IMR-90 (cell line): ENCODE results near the gene ERC2. TPM values are rescaled to one million over a fixed set of nuclear protein-coding genes. Genes with fewer than 3 reads are reported as not detected.

Experiments used
- ATAC-seq: fragments of 200-7000 bp; cut with Tn5 transposase; 2 replicates; pipeline ENCODE4 v1.9.1; 2020; ENCODE audit warnings: low read depth, mild to moderate bottlenecking, moderate library complexity
- BruUV-seq: library from RNA; stranded (reverse); fragments of 400-500 nt; replicated peaks from 2 replicates; lab custom pipeline; 2021; lab: Mats Ljungman, UMichigan
- CTCF ChIA-PET: fragments of 300-600 bp; formaldehyde crosslinking; extraction: SDS; loops from one replicate; lab custom pipeline; 2021; ENCODE audit warnings: antibody characterized with exemption; lab: Yijun Ruan, JAX
- POLR2A ChIA-PET: fragments of 300-600 bp; sonication (Branson Sonifier 250); formaldehyde crosslinking; loops from one replicate; lab custom pipeline; 2022; ENCODE audit warnings: antibody characterized with exemption; ENCODE audit not compliant: unreplicated experiment; lab: Charles Lee
- DNase-seq: peaks from one replicate; pipeline ENCODE4 v3.0.0; 2013
- H2AFZ ChIP-seq: replicated peaks from 2 replicates; pipeline ENCODE3; 2013; ENCODE audit warnings: low read length, mild to moderate bottlenecking; ENCODE audit not compliant: poor library complexity
- H2AK5ac ChIP-seq: 2 replicates; pipeline ENCODE4 v1.6.1; 2013; ENCODE audit warnings: low read depth, low read length, inconsistent platforms
- H2AK9ac ChIP-seq: replicated peaks from 2 replicates; pipeline ENCODE3; 2013; ENCODE audit warnings: mild to moderate bottlenecking, low read depth, low read length, moderate library complexity; ENCODE audit not compliant: poor library complexity
- H2BK120ac ChIP-seq: 2 replicates; pipeline ENCODE4 v1.6.1; 2013; ENCODE audit warnings: low read depth, low read length, inconsistent platforms
- H2BK15ac ChIP-seq: 3 replicates; pipeline ENCODE4 v1.6.1; 2013; ENCODE audit warnings: low read depth, low read length, inconsistent platforms
- H2BK20ac ChIP-seq: 2 replicates; pipeline ENCODE4 v1.6.1; 2013; ENCODE audit warnings: low read depth, mild to moderate bottlenecking, inconsistent platforms, low read length, moderate library complexity
- H2BK5ac ChIP-seq: 2 replicates; pipeline ENCODE4 v1.6.1; 2013; ENCODE audit warnings: mild to moderate bottlenecking, low read depth, low read length, inconsistent platforms; ENCODE audit not compliant: poor library complexity, severe bottlenecking
- H3K14ac ChIP-seq: replicated peaks from 2 replicates; pipeline ENCODE4 v1.6.1; 2013; ENCODE audit warnings: low read depth, low read length, inconsistent platforms
- H3K18ac ChIP-seq: 2 replicates; pipeline ENCODE4 v1.6.1; 2013; ENCODE audit warnings: low read depth, low read length, control low read depth
- H3K23ac ChIP-seq: 2 replicates; pipeline ENCODE4 v1.6.1; 2013; ENCODE audit warnings: low read depth, low read length, inconsistent platforms
- H3K27ac ChIP-seq: 2 replicates; pipeline ENCODE4 v1.5.1; 2013; ENCODE audit warnings: mild to moderate bottlenecking, control low read depth, low read length; ENCODE audit not compliant: insufficient read depth
- H3K27me3 ChIP-seq: 2 replicates; pipeline ENCODE4 v1.6.1; 2013; ENCODE audit warnings: low read length; ENCODE audit not compliant: control insufficient read depth, insufficient read depth
- H3K36me3 ChIP-seq: 2 replicates; pipeline ENCODE4 v1.6.1; 2013; ENCODE audit warnings: low read length, mixed read lengths; ENCODE audit not compliant: control insufficient read depth, insufficient read depth
- H3K4ac ChIP-seq: 2 replicates; pipeline ENCODE4 v1.6.1; 2013; ENCODE audit warnings: low read depth, low read length, inconsistent platforms
- H3K4me1 ChIP-seq: 2 replicates; pipeline ENCODE4 v1.6.1; 2013; ENCODE audit warnings: low read length, mixed read lengths; ENCODE audit not compliant: control insufficient read depth, insufficient read depth
- H3K4me2 ChIP-seq: 2 replicates; pipeline ENCODE4 v1.6.1; 2013; ENCODE audit warnings: low read depth, mild to moderate bottlenecking, control low read depth, low read length, moderate library complexity
- H3K4me3 ChIP-seq: 2 replicates; pipeline ENCODE4 v1.5.1; 2013; ENCODE audit warnings: low read depth, mild to moderate bottlenecking, control low read depth, low read length, moderate library complexity; ENCODE audit not compliant: insufficient read depth
- H3K56ac ChIP-seq: 2 replicates; pipeline ENCODE4 v1.6.1; 2013; ENCODE audit warnings: low read length, inconsistent platforms; ENCODE audit not compliant: insufficient read depth; ENCODE audit errors: extremely low read depth
- H3K79me1 ChIP-seq, 2 experiments: 2 replicates each; pipeline ENCODE4 v1.6.1; 2013; ENCODE audit warnings: low read length in 2 of 2, inconsistent platforms in 1 of 2, low read depth in 1 of 2
- H3K9ac ChIP-seq: 2 replicates; pipeline ENCODE4 v1.6.1; 2013; ENCODE audit warnings: low read depth, low read length, control low read depth
- H3K9me1 ChIP-seq: 2 replicates; pipeline ENCODE4 v1.6.1; 2013; ENCODE audit warnings: low read length, inconsistent platforms; ENCODE audit not compliant: insufficient read depth
- H3K9me3 ChIP-seq: 2 replicates; pipeline ENCODE4 v1.6.1; 2013; ENCODE audit warnings: low read length; ENCODE audit not compliant: control insufficient read depth, insufficient read depth
- H4K20me1 ChIP-seq: 2 replicates; pipeline ENCODE4 v1.6.1; 2013; ENCODE audit warnings: low read length, inconsistent platforms; ENCODE audit not compliant: insufficient read depth
- H4K5ac ChIP-seq: 2 replicates; pipeline ENCODE4 v1.6.1; 2013; ENCODE audit warnings: mild to moderate bottlenecking, low read depth, low read length, control low read depth
- H4K8ac ChIP-seq, 2 experiments: 2 replicates each; pipeline ENCODE4 v1.6.1; 2013; ENCODE audit warnings: low read depth in 2 of 2, low read length in 2 of 2, control low read depth in 1 of 2, inconsistent platforms in 1 of 2
- H4K91ac ChIP-seq: 2 replicates; pipeline ENCODE4 v1.6.1; 2013; ENCODE audit warnings: low read depth, low read length, inconsistent platforms; ENCODE audit not compliant: insufficient read depth
- BHLHE40 ChIP-seq: fragments of 150-350 bp; IDR thresholded peaks from 2 replicates; pipeline ENCODE4 v1.6.1; 2016; ENCODE audit warnings: mild to moderate bottlenecking, low read depth, low read length
- CEBPB ChIP-seq: IDR thresholded peaks from 2 replicates; pipeline ENCODE4 v1.6.1; 2012; ENCODE audit warnings: low read depth, low read length, improper control_type of control experiment
- CHD1 ChIP-seq: IDR thresholded peaks from 2 replicates; pipeline ENCODE4 v1.6.1; 2012; ENCODE audit warnings: low read depth, low read length, improper control_type of control experiment
- FOS ChIP-seq: fragments of 150-350 bp; IDR thresholded peaks from 2 replicates; pipeline ENCODE4 v1.6.1; 2016; ENCODE audit warnings: low read depth, low read length
- MAFK ChIP-seq: IDR thresholded peaks from 2 replicates; pipeline ENCODE4 v1.6.1; 2012; ENCODE audit warnings: low read depth, low read length, improper control_type of control experiment
- MAZ ChIP-seq: IDR thresholded peaks from 2 replicates; pipeline ENCODE4 v1.6.1; 2012; ENCODE audit warnings: low read depth, mild to moderate bottlenecking, low read length, improper control_type of control experiment, moderate library complexity, borderline replicate concordance
- MXI1 ChIP-seq: IDR thresholded peaks from 2 replicates; pipeline ENCODE4 v1.6.1; 2012; ENCODE audit warnings: low read depth, mild to moderate bottlenecking, low read length, moderate library complexity, borderline replicate concordance
- NFE2L2 ChIP-seq: fragments of 150-350 bp; IDR thresholded peaks from 2 replicates; pipeline ENCODE4 v1.6.1; 2016; ENCODE audit warnings: low read depth, mild to moderate bottlenecking, low read length
- POLR2A ChIP-seq: IDR thresholded peaks from 2 replicates; pipeline ENCODE4 v1.6.1; 2012; ENCODE audit warnings: mild to moderate bottlenecking, low read depth, low read length
- RAD21 ChIP-seq: IDR thresholded peaks from 2 replicates; pipeline ENCODE4 v1.6.1; 2012; ENCODE audit warnings: low read length, improper control_type of control experiment
- RCOR1 ChIP-seq: IDR thresholded peaks from 2 replicates; pipeline ENCODE4 v1.6.1; 2012; ENCODE audit warnings: mild to moderate bottlenecking, low read length, improper control_type of control experiment; ENCODE audit not compliant: insufficient replicate concordance
- RFX5 ChIP-seq: IDR thresholded peaks from 2 replicates; pipeline ENCODE4 v1.8.0; 2012; ENCODE audit warnings: low read depth, mild to moderate bottlenecking, low read length, moderate library complexity
- SMC3 ChIP-seq: fragments of 150-350 bp; IDR thresholded peaks from 2 replicates; pipeline ENCODE4 v1.6.1; 2016; ENCODE audit warnings: low read depth, mild to moderate bottlenecking, antibody characterized with exemption, low read length, moderate library complexity
- whole genome bisulfite sequencing, 2 experiments: methylation state at CpG; one replicate each; pipeline versions ENCODE4 v1.1.5 to v1.1.7; 2013; ENCODE audit warnings: missing lambda C conversion rate in 2 of 2; ENCODE audit not compliant: insufficient read length in 1 of 2; ENCODE audit errors: extremely low coverage in 2 of 2; 5-methylcytosine and 5-hydroxymethylcytosine counted together
- dilution Hi-C: fragments of 300-500 bp; cut with HindIII; formaldehyde crosslinking; loops from one replicate; pipeline ENCODE4 v1.14.3; 2018; ENCODE audit warnings: low sequenced_read_pairs; ENCODE audit not compliant: unreplicated experiment
- in situ Hi-C: fragments of 300-500 bp; cut with MboI; formaldehyde crosslinking; loops from 3 replicates; pipeline ENCODE4 v1.14.3; 2019; ENCODE audit warnings: low sequenced_read_pairs, inconsistent platforms, mixed read lengths
- intact Hi-C: fragments of 100-400 bp; cut with micrococcal nuclease; formaldehyde crosslinking; loops from 2 replicates; pipeline ENCODE4 v1.10.0; 2022
- polyA plus RNA-seq, 3 experiments: library from polyadenylated mRNA; depleted of rRNA; stranded (reverse); fragments of >200 nt; gene quantifications; 2 replicates each; pipeline ENCODE4 v1.2.3, GENCODE V29; 2012; ENCODE audit warnings: low replicate concordance in 1 of 3
- total RNA-seq: library from RNA; depleted of rRNA; stranded (reverse); fragments of >200 nt; gene quantifications from 2 replicates; pipeline ENCODE4 v1.2.3, GENCODE V29; 2012
- TF ChIP-seq, protein P1 (sequence below): fragments of 150-350 bp; IDR thresholded peaks from 2 replicates; pipeline ENCODE4 v1.6.1; 2017; ENCODE audit warnings: mild to moderate bottlenecking, antibody characterized with exemption, low read length, low read depth
- TF ChIP-seq, protein P2 (sequence below): fragments of 150-350 bp; IDR thresholded peaks from 2 replicates; pipeline ENCODE4 v1.6.1; 2016; ENCODE audit warnings: low read depth, mild to moderate bottlenecking, low read length, moderate library complexity, borderline replicate concordance
- TF ChIP-seq, protein P3 (sequence below): conservative IDR thresholded peaks from 2 replicates; pipeline ENCODE4 v1.5.1; 2012; ENCODE audit warnings: mild to moderate bottlenecking, low read depth, low read length, improper control_type of control experiment

The ERC2 gene
- total and polyA plus RNA-seq, 2 of the 4 experiments (the other 2 are of a cell fraction), result 0.17 to 0.18 TPM

DNA sequence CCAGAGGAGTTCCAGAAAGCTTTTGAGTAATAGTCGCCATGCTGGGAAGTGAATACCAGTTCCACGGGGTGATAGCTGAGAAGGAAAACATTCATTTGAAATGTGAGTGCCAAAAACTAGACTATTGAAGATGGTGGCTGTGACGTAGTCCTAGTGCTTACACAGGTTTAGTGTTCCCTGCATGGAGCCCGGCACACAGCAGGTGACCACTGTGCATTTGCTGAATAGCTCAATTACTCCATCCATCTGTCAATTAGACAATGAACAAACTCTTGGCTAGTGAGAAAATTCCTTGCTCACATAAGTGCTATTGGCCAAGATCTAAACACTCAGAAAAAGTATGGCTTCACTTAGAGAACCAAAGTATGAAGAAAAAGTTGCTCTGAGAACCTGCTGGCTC, 533.0 kb downstream of the ERC2 start:
- Histone ChIP-seq H3K4me2 (no peak overlapping the region), H3K23ac (no peak overlapping the region), H2AK9ac (no peak overlapping the region), H3K27ac (no peak overlapping the region), H3K18ac (no peak overlapping the region), H3K36me3 (no peaks in the 10 kb centered on the region), H3K79me1 (no peaks in the 10 kb centered on the region), H3K14ac (no peak overlapping the region), H2BK20ac (no peak overlapping the region), H4K91ac (no peak overlapping the region), H2BK5ac (no peak overlapping the region), H3K4ac (no peak overlapping the region), H2AFZ (no peak overlapping the region), H3K9me3 (no peaks in the 10 kb centered on the region), H3K27me3 (peaks cover 2% of the 10 kb centered on the region; the same call in 1 of the 2 replicates), H4K5ac (no peak overlapping the region), H4K8ac (no peak overlapping the region), H3K9me1 (no peaks in the 10 kb centered on the region), H3K9ac (no peak overlapping the region), H3K56ac (no peak overlapping the region), H4K20me1 (no peaks in the 10 kb centered on the region), H3K4me1 (no peaks in the 10 kb centered on the region), H2BK15ac (no peak overlapping the region), H3K4me3 (no peak overlapping the region), H2AK5ac (no peak overlapping the region), H2BK120ac (no peak overlapping the region)
- WGBS, 2 experiments, result 28% methylated on average over 3 of the region's 4 CpGs; no CpG with 5 or more reads in 1 of the 2 experiments
- ChIA-PET CTCF (no interaction called here), POLR2A (no interaction called here)
- in situ Hi-C loops, result no loop called here
- intact Hi-C loops, result no loop called here
- no peak for ATAC-seq
- DNase-seq, result no peak
- TF ChIP-seq FOS (no peak), SMC3 (no peak), CEBPB (no peak), POLR2A (no peak), BHLHE40 (no peak), MAZ (no peak), CHD1 (no peak), RFX5 (no peak), NFE2L2 (no peak), MXI1 (no peak), RAD21 (no peak), MAFK (no peak), RCOR1 (no peak)
- TF ChIP-seq, protein P1, sequence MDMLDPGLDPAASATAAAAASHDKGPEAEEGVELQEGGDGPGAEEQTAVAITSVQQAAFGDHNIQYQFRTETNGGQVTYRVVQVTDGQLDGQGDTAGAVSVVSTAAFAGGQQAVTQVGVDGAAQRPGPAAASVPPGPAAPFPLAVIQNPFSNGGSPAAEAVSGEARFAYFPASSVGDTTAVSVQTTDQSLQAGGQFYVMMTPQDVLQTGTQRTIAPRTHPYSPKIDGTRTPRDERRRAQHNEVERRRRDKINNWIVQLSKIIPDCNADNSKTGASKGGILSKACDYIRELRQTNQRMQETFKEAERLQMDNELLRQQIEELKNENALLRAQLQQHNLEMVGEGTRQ, result no peak
- TF ChIP-seq, protein P2, sequence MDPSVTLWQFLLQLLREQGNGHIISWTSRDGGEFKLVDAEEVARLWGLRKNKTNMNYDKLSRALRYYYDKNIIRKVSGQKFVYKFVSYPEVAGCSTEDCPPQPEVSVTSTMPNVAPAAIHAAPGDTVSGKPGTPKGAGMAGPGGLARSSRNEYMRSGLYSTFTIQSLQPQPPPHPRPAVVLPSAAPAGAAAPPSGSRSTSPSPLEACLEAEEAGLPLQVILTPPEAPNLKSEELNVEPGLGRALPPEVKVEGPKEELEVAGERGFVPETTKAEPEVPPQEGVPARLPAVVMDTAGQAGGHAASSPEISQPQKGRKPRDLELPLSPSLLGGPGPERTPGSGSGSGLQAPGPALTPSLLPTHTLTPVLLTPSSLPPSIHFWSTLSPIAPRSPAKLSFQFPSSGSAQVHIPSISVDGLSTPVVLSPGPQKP, result no peak
- TF ChIP-seq, protein P3, sequence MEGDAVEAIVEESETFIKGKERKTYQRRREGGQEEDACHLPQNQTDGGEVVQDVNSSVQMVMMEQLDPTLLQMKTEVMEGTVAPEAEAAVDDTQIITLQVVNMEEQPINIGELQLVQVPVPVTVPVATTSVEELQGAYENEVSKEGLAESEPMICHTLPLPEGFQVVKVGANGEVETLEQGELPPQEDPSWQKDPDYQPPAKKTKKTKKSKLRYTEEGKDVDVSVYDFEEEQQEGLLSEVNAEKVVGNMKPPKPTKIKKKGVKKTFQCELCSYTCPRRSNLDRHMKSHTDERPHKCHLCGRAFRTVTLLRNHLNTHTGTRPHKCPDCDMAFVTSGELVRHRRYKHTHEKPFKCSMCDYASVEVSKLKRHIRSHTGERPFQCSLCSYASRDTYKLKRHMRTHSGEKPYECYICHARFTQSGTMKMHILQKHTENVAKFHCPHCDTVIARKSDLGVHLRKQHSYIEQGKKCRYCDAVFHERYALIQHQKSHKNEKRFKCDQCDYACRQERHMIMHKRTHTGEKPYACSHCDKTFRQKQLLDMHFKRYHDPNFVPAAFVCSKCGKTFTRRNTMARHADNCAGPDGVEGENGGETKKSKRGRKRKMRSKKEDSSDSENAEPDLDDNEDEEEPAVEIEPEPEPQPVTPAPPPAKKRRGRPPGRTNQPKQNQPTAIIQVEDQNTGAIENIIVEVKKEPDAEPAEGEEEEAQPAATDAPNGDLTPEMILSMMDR, result no peak
- dilution Hi-C loops, result no loop called here
- no TSS peak for BruUV-seq
